Endodermal cell (in vitro differentiated cells): ENCODE measurements around the gene UTP18. TPM values are rescaled to one million over a fixed set of nuclear protein-coding genes. Genes with fewer than 3 reads are reported as not detected.

ENCODE experiments used
- DNase-seq: peaks from one replicate; pipeline ENCODE4 v3.0.0-alpha.2; 2017
- H3K27ac ChIP-seq: 2 replicates; pipeline ENCODE4 v1.5.1; 2013; ENCODE audit warnings: mild to moderate bottlenecking, low read depth, low read length, moderate library complexity
- H3K27me3 ChIP-seq: 2 replicates; pipeline ENCODE4 v1.6.1; 2013; ENCODE audit warnings: mild to moderate bottlenecking, low read length, moderate library complexity; ENCODE audit not compliant: insufficient read depth, control insufficient read depth, poor library complexity, severe bottlenecking
- H3K36me3 ChIP-seq: 2 replicates; pipeline ENCODE4 v1.7.0; 2013; ENCODE audit warnings: mild to moderate bottlenecking, low read length, moderate library complexity; ENCODE audit not compliant: control insufficient read depth, insufficient read depth
- H3K4me1 ChIP-seq: one replicate; pipeline ENCODE4 v1.7.0; 2013; ENCODE audit warnings: low read length; ENCODE audit not compliant: control insufficient read depth, insufficient read depth
- H3K4me3 ChIP-seq: 2 replicates; pipeline ENCODE4 v1.5.1; 2013; ENCODE audit warnings: mild to moderate bottlenecking, low read length, moderate library complexity
- H3K9ac ChIP-seq: 2 replicates; pipeline ENCODE4 v1.6.1; 2013; ENCODE audit warnings: mild to moderate bottlenecking, low read length, moderate library complexity; ENCODE audit not compliant: poor library complexity, severe bottlenecking; ENCODE audit errors: extremely low read depth
- H3K9me3 ChIP-seq: 2 replicates; pipeline ENCODE4 v1.6.1; 2013; ENCODE audit warnings: mild to moderate bottlenecking, low read length, moderate library complexity; ENCODE audit not compliant: control insufficient read depth
- H3K27ac Mint-ChIP-seq: 2 replicates; pipeline ENCODE4 v1.8.0; 2020; ENCODE audit warnings: mixed read lengths
- H3K27me3 Mint-ChIP-seq: 2 replicates; pipeline ENCODE4 v1.8.0; 2021; ENCODE audit warnings: mild to moderate bottlenecking, mixed read lengths; ENCODE audit not compliant: insufficient read depth
- H3K36me3 Mint-ChIP-seq: 2 replicates; pipeline ENCODE4 v1.8.0; 2020; ENCODE audit warnings: low read depth, mixed read lengths
- H3K4me1 Mint-ChIP-seq: 2 replicates; pipeline ENCODE4 v1.8.0; 2020; ENCODE audit warnings: mixed read lengths
- H3K4me3 Mint-ChIP-seq: 2 replicates; pipeline ENCODE4 v1.8.0; 2020; ENCODE audit warnings: mild to moderate bottlenecking, moderate library complexity, mixed read lengths
- H3K9me3 Mint-ChIP-seq: 2 replicates; pipeline ENCODE4 v1.8.0; 2020; ENCODE audit warnings: mild to moderate bottlenecking, mixed read lengths
- WGBS, 2 experiments: methylation state at CpG; one replicate each; pipeline versions ENCODE4 v1.1.5 to v1.1.7; 2013; ENCODE audit warnings: missing lambda C conversion rate in 2 of 2, mixed read lengths in 1 of 2; ENCODE audit not compliant: insufficient coverage in 1 of 2, insufficient read length in 1 of 2; 5-methylcytosine and 5-hydroxymethylcytosine counted together
- total RNA-seq, 2 donors: library from RNA; stranded (reverse); fragmentation: NEBNext Ultra II Directional in 1 of 2; extraction: Animal tissue kit (Norgen Biotek cat#: 25700) in 1 of 2; gene quantifications; 2 replicates in 1 of 2; 3 replicates in 1 of 2; pipeline ENCODE4 v1.2.1, GENCODE V29; 2021
- TF ChIP-seq, protein P1 (sequence below): fragments of 200-600 bp; sonication (generic); conservative IDR thresholded peaks from 2 replicates; pipeline ENCODE4 v1.5.0; 2021; ENCODE audit warnings: antibody characterized with exemption, mild to moderate bottlenecking

Gene UTP18
- total RNA-seq, 2 donors from 2014 or later = 52.3 to 68.7 TPM

DNA sequence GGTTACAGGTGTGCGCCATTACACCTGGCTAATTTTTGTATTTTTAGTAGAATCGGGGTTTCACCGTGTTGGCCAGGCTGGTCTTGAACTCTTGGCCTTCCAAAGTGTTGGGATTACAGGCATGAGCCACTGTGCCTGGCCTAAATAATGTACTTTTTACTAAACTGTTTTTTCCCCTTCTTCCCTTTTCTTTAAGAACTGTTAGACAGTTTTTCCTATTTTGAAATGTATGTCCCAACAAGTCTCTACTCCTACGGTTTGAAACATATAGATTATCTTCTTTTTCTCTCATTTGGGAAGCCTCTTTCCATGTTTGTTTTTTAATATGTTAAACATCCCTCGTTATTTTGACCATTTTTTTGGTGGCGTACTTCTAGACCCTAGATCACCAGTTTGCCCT is 9.6 kb downstream of the UTP18 start:
- Mint-ChIP-seq H3K4me1 (no peaks in the 10 kb centered on the region), H3K36me3 (peaks cover 68% of the 10 kb centered on the region), H3K27ac (no peak overlapping the region), H3K27me3 (no peaks in the 10 kb centered on the region), H3K4me3 (no peak overlapping the region), H3K9me3 (no peaks in the 10 kb centered on the region)
- Histone ChIP-seq H3K4me1 (no peaks in the 10 kb centered on the region), H3K4me3 (no peak overlapping the region), H3K27me3 (no peaks in the 10 kb centered on the region), H3K9me3 (no peaks in the 10 kb centered on the region), H3K27ac (no peak overlapping the region), H3K9ac (no peak overlapping the region), H3K36me3 (peaks cover 83% of the 10 kb centered on the region)
- no peak for DNase-seq
- TF ChIP-seq, protein P1, sequence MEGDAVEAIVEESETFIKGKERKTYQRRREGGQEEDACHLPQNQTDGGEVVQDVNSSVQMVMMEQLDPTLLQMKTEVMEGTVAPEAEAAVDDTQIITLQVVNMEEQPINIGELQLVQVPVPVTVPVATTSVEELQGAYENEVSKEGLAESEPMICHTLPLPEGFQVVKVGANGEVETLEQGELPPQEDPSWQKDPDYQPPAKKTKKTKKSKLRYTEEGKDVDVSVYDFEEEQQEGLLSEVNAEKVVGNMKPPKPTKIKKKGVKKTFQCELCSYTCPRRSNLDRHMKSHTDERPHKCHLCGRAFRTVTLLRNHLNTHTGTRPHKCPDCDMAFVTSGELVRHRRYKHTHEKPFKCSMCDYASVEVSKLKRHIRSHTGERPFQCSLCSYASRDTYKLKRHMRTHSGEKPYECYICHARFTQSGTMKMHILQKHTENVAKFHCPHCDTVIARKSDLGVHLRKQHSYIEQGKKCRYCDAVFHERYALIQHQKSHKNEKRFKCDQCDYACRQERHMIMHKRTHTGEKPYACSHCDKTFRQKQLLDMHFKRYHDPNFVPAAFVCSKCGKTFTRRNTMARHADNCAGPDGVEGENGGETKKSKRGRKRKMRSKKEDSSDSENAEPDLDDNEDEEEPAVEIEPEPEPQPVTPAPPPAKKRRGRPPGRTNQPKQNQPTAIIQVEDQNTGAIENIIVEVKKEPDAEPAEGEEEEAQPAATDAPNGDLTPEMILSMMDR = no peak
- WGBS, 2 experiments = 93 to 98% methylated on average over 5 to 6 of the region's 6 CpGs

- no peak overlapping the region for H3K4me3 ChIP-seq
- H3K27ac ChIP-seq = no peak overlapping the region
- no peak for DNase-seq
- peaks cover 85% of the 10 kb centered on the region for H3K36me3 ChIP-seq
- WGBS, 2 experiments = no CpG with 5 or more reads among the region's 1 CpG
- no peaks in the 10 kb centered on the region for H3K27me3 ChIP-seq
- H3K4me1 ChIP-seq = no peaks in the 10 kb centered on the region
- H3K4me1 Mint-ChIP-seq = no peaks in the 10 kb centered on the region
- H3K27me3 Mint-ChIP-seq = no peaks in the 10 kb centered on the region
- no peak overlapping the region for H3K4me3 Mint-ChIP-seq
- TF ChIP-seq, protein P1 = no peak
- H3K9me3 Mint-ChIP-seq = no peaks in the 10 kb centered on the region
- no peak overlapping the region for H3K9ac ChIP-seq
- no peak overlapping the region for H3K27ac Mint-ChIP-seq
- no peaks in the 10 kb centered on the region for H3K9me3 ChIP-seq
- peaks cover 71% of the 10 kb centered on the region for H3K36me3 Mint-ChIP-seq
Measured at GRCh38 chr17:51270636-51271035, 10.3 kb downstream of the UTP18 start.

DNA sequence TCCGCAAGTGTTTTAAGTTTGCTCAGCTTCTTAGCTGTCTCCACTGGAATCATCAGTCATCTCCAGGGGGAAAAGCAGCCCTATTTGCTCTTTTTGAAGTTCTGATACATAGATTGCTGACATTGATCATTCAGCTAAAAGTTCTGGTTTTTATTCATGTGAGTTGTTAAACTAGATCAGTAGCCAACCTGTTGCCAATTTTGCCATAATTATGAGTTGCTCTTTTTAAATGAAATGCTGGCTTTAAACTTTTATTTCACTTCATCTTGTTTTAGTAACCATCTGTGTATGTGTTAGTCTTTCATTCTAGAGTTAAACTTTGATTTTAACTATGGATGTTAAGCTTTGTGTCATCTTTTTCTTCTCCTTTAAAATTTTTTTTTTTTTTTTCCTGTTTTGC is 12.5 kb downstream of the UTP18 start:
- no peaks in the 10 kb centered on the region for H3K4me1 Mint-ChIP-seq
- DNase-seq = no peak
- Histone ChIP-seq H3K27me3 (no peaks in the 10 kb centered on the region), H3K9ac (no peak overlapping the region), H3K4me1 (no peaks in the 10 kb centered on the region), H3K9me3 (no peaks in the 10 kb centered on the region), H3K36me3 (peaks cover 85% of the 10 kb centered on the region), H3K4me3 (no peak overlapping the region), H3K27ac (no peak overlapping the region)
- no peaks in the 10 kb centered on the region for H3K27me3 Mint-ChIP-seq
- no peaks in the 10 kb centered on the region for H3K9me3 Mint-ChIP-seq
- H3K4me3 Mint-ChIP-seq = no peak overlapping the region
- 98 to 100% methylated on average over 1 of the region's 1 CpG for WGBS, 2 experiments
- no peak overlapping the region for H3K27ac Mint-ChIP-seq
- H3K36me3 Mint-ChIP-seq = peaks cover 74% of the 10 kb centered on the region
- TF ChIP-seq, protein P1 = no peak
